HepG2 (cell line): ENCODE measurements around the gene MCOLN3. TPM values are rescaled to one million over a fixed set of nuclear protein-coding genes. Genes with fewer than 3 reads are reported as not detected.

Experiments used
- ATAC-seq: fragments of 200-7000 bp; cut with Tn5 transposase; 3 replicates; pipeline ENCODE4 v1.9.1; 2020; ENCODE audit warnings: mild to moderate bottlenecking, moderate library complexity
- BruUV-seq: library from RNA; stranded (reverse); fragments of 400-500 nt; replicated peaks from 2 replicates; lab custom pipeline; 2021; lab: Mats Ljungman, UMichigan
- CTCF ChIA-PET: fragments of 300-600 bp; formaldehyde crosslinking; extraction: SDS; loops from one replicate; lab custom pipeline; 2021; ENCODE audit warnings: low total read pairs, inconsistent platforms, low intra/inter-chr PET ratio; lab: Yijun Ruan, JAX
- POLR2A ChIA-PET: fragments of 350-600 bp; sonication (Branson Sonifier 250); formaldehyde crosslinking; loops from one replicate; lab custom pipeline; 2020; ENCODE audit warnings: antibody characterized with exemption, inconsistent platforms; lab: Yijun Ruan, JAX
- DNase-seq: peaks from one replicate; pipeline ENCODE4 v3.0.0-alpha.2; 2015; ENCODE audit warnings: low spot score
- FAIRE-seq: peaks from 3 replicates; lab custom pipeline; 2011; peaks lifted over from hg19 to GRCh38; lab: Jason Lieb, UNC
- H2AFZ ChIP-seq: one replicate; pipeline ENCODE4 v1.6.1; 2011; ENCODE audit warnings: low read length, inconsistent platforms
- H3K27ac ChIP-seq: fragments of 300-600 bp; 3 replicates; pipeline ENCODE4 v1.8.0; 2011; ENCODE audit warnings: mixed run types, mild to moderate bottlenecking, mixed read lengths, low read length, inconsistent platforms; ENCODE audit not compliant: insufficient read depth; ENCODE audit errors: extremely low read length
- H3K27me3 ChIP-seq, 2 experiments: fragments of 200-600 bp in 1 of 2; 2 replicates in 1 of 2; 3 replicates in 1 of 2; pipeline versions ENCODE4 v1.6.0 to v1.8.0; 2011; ENCODE audit warnings: low read length in 2 of 2, mild to moderate bottlenecking in 2 of 2, moderate library complexity in 2 of 2, inconsistent platforms in 1 of 2; ENCODE audit not compliant: insufficient read depth in 2 of 2, control insufficient read depth in 1 of 2
- H3K36me3 ChIP-seq, 2 experiments: fragments of 200-600 bp in 1 of 2; replicated peaks in 1 of 2; 2 replicates in 1 of 2; 3 replicates in 1 of 2; pipeline versions ENCODE4 v1.5.1 to v1.8.0; 2011; ENCODE audit warnings: low read length in 2 of 2, inconsistent platforms in 1 of 2; ENCODE audit not compliant: insufficient read depth in 2 of 2, control insufficient read depth in 1 of 2
- H3K4me1 ChIP-seq: 2 replicates; pipeline ENCODE4 v1.5.1; 2012; ENCODE audit warnings: low read length, inconsistent platforms; ENCODE audit not compliant: insufficient read depth
- H3K4me2 ChIP-seq: 2 replicates; pipeline ENCODE4 v1.6.0; 2011; ENCODE audit warnings: low read depth, low read length, inconsistent platforms
- H3K4me3 ChIP-seq, 3 experiments: fragments of 200-600 bp in 1 of 3; sonication (generic), shearing (Covaris generic) in 1 of 3; replicated peaks in 1 of 3; 2 replicates each; pipeline ENCODE4 v1.5.1; 2011 to 2016; ENCODE audit warnings: low read length in 3 of 3, inconsistent platforms in 2 of 3, low read depth in 2 of 3, mild to moderate bottlenecking in 2 of 3, control low read depth in 1 of 3, mixed read lengths in 1 of 3; ENCODE audit not compliant: insufficient read depth in 1 of 3
- H3K79me2 ChIP-seq: one replicate; pipeline ENCODE4 v1.6.1; 2011; ENCODE audit warnings: low read length, inconsistent platforms; ENCODE audit not compliant: insufficient read depth
- H3K9ac ChIP-seq: 2 replicates; pipeline ENCODE4 v1.6.0; 2011; ENCODE audit warnings: mild to moderate bottlenecking, low read depth, low read length, inconsistent platforms; ENCODE audit not compliant: insufficient read depth
- H3K9me3 ChIP-seq: 2 replicates; pipeline ENCODE4 v1.5.1; 2012; ENCODE audit warnings: mild to moderate bottlenecking, low read length
- H4K20me1 ChIP-seq: 2 replicates; pipeline ENCODE4 v1.6.0; 2011; ENCODE audit warnings: inconsistent platforms, mild to moderate bottlenecking, low read length, moderate library complexity; ENCODE audit not compliant: insufficient read depth
- HNF4A ChIP-seq: sonication (generic); formaldehyde crosslinking; IDR thresholded peaks from 2 replicates; pipeline ENCODE4 v1.4.0; 2020; ENCODE audit warnings: missing genetic modification reagents
- ISL2 ChIP-seq: sonication (generic); formaldehyde crosslinking; IDR thresholded peaks from 2 replicates; pipeline ENCODE4 v1.5.0; 2020; ENCODE audit warnings: missing genetic modification reagents
- SALL1 ChIP-seq: sonication (generic); formaldehyde crosslinking; IDR thresholded peaks from 2 replicates; pipeline ENCODE4 v1.8.0; 2022; ENCODE audit warnings: mild to moderate bottlenecking, missing genetic modification reagents
- SP1 ChIP-seq, 2 experiments: fragments of 450-650 bp in 1 of 2; sonication (generic) in 1 of 2; formaldehyde crosslinking in 1 of 2; IDR thresholded peaks; 2 replicates each; pipeline versions ENCODE4 v1.4.0 to v1.6.1; 2016 to 2020; ENCODE audit warnings: missing genetic modification reagents in 1 of 2
- TMF1 ChIP-seq: sonication (generic); formaldehyde crosslinking; IDR thresholded peaks from 2 replicates; pipeline ENCODE4 v1.8.1; 2022; ENCODE audit warnings: low read depth, missing genetic modification reagents
- ZBTB8A ChIP-seq: sonication (generic); formaldehyde crosslinking; IDR thresholded peaks from 2 replicates; pipeline ENCODE4 v1.4.0; 2020; ENCODE audit warnings: mild to moderate bottlenecking, low read depth, missing genetic modification reagents, borderline replicate concordance
- ZNF614 ChIP-seq: IDR thresholded peaks from 2 replicates; pipeline ENCODE4 v1.6.1; 2018; ENCODE audit warnings: missing biosample characterization, missing genetic modification reagents, inconsistent platforms, borderline replicate concordance
- ZNF75D ChIP-seq: sonication (generic); formaldehyde crosslinking; IDR thresholded peaks from 2 replicates; pipeline ENCODE4 v1.8.1; 2023; ENCODE audit warnings: missing genetic modification reagents, mild to moderate bottlenecking, borderline replicate concordance
- ZSCAN22 ChIP-seq: sonication (generic); formaldehyde crosslinking; IDR thresholded peaks from 2 replicates; pipeline ENCODE4 v1.4.0; 2020; ENCODE audit warnings: mild to moderate bottlenecking, missing genetic modification reagents
- WGBS: methylation state at CpG from one replicate; pipeline ENCODE4 v1.1.6; 2017; ENCODE audit warnings: low lambda C conversion rate; 5-methylcytosine and 5-hydroxymethylcytosine counted together
- in situ Hi-C: cut with HindIII; loops from 2 replicates; pipeline ENCODE4 v1.10.0; 2017; ENCODE audit warnings: low pct_unique_long_range_greater_than_20kb; ENCODE audit not compliant: extremely low pct_ligation_motif_present
- intact Hi-C: fragments of 100-400 bp; cut with micrococcal nuclease; formaldehyde crosslinking; loops from one replicate; pipeline ENCODE4 v1.10.0; 2022; ENCODE audit not compliant: unreplicated experiment
- polyA plus RNA-seq, 8 experiments: library from polyadenylated mRNA; depleted of rRNA in 3 of 8; stranded (reverse) in 7 of 8; unstranded in 1 of 8; fragments of >200 nt; fragmentation: Illumina TruSeq in 4 of 8; extraction: Trizol in 4 of 8; gene quantifications; 2 replicates each; pipeline versions ENCODE4 v1.2.1 to v1.2.3, GENCODE V29; 2011 to 2016; ENCODE audit warnings: low read depth in 4 of 8, missing spikeins in 1 of 8, mixed read lengths in 1 of 8; ENCODE audit not compliant: insufficient read depth in 1 of 8
- total RNA-seq, 5 experiments: library from RNA; depleted of rRNA; stranded (reverse); fragments of >200 nt; fragmentation: Illumina TruSeq; extraction: Trizol; gene quantifications; 2 replicates each; pipeline ENCODE4 v1.2.3, GENCODE V29; 2016; ENCODE audit warnings: low read depth in 1 of 5
- TF ChIP-seq, protein P1 (sequence below): sonication (generic); formaldehyde crosslinking; IDR thresholded peaks from 2 replicates; pipeline ENCODE4 v1.5.1; 2020; ENCODE audit warnings: mild to moderate bottlenecking, missing genetic modification reagents
- TF ChIP-seq, protein P2 (sequence below): sonication (generic); formaldehyde crosslinking; conservative IDR thresholded peaks from 2 replicates; pipeline ENCODE4 v1.4.0; 2020; ENCODE audit warnings: missing genetic modification reagents

Gene MCOLN3
- total and polyA plus RNA-seq, 2 of the 13 experiments (the other 11 are each of a cell fraction or from before 2014, with no cell fraction given) = 0.04 TPM

DNA sequence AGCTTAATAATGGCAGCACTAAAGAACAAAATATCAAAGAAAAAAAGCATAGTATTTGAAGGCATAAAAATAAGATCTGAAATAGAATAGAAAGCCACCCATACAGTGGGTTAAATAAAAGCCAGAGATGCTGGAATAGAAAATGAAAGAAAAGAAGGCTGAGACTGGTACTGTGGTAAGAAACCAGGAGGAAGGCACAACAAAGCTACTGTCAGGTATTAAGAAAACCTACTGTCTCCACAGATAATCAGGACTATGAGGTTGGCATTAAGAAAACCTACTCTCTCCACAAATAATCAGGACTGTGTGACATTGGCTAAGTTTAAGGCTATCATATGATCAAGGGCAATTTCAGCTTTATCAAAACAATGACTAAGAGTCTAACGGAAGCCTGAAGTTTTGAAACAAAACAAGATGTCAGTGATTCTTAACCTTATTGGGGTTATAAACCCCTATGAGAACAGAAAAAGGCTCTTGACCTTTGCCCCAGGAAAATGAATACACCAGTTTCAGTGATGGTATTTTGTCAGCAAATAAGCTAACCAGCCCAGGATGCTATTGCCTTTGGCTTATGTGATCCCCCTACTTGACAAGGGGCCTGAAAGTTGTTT, 75.8 kb downstream of the MCOLN3 start (continued):
- TF ChIP-seq ZBTB8A (CRISPR knock-in tag) (no peak), SALL1 (no peak), TMF1 (CRISPR knock-in tag) (no peak)
- TF ChIP-seq, protein P1, sequence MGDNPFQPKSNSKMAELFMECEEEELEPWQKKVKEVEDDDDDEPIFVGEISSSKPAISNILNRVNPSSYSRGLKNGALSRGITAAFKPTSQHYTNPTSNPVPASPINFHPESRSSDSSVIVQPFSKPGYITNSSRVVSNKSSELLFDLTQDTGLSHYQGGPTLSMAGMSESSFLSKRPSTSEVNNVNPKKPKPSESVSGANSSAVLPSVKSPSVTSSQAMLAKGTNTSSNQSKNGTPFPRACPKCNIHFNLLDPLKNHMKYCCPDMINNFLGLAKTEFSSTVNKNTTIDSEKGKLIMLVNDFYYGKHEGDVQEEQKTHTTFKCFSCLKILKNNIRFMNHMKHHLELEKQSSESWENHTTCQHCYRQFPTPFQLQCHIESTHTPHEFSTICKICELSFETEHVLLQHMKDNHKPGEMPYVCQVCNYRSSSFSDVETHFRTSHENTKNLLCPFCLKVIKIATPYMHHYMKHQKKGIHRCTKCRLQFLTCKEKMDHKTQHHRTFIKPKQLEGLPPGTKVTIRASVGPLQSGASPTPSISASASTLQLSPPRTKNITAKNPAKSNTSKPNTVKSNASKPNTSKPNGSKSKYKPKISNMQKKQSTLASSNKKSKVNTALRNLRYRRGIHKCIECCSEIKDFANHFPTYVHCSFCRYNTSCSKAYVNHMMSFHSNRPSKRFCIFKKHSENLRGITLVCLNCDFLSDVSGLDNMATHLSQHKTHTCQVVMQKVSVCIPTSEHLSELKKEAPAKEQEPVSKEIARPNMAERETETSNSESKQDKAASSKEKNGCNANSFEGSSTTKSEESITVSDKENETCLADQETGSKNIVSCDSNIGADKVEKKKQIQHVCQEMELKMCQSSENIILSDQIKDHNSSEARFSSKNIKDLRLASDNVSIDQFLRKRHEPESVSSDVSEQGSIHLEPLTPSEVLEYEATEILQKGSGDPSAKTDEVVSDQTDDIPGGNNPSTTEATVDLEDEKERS (CRISPR knock-in tag) = no peak

DNA sequence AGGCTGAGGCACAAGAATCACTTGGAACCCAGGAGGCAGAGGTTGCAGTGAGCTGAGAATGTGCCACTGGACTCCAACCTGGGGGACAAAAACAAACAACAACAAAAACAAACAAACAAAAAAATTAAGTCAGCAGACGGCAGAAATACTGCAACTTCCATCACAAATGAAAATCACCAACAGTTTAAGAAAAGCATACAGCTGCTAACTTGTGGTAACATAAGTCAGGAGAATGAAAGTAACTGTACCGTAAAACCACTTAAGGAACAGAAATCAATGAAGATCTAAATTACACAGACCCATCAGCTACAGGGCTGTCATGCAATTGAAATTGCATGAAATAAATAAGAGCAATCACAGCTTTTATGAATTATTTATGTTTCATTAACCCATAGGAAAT, 76.3 kb downstream of the MCOLN3 start:
- Histone ChIP-seq H3K4me2 (no peak overlapping the region), H3K4me1 (no peaks in the 10 kb centered on the region)
- 25% methylated on average over 2 of the region's 2 CpGs for WGBS
- no peak for ATAC-seq
- no peak for TF ChIP-seq ISL2 (CRISPR knock-in tag)
- no peak for TF ChIP-seq SP1 (IDR thresholded peaks at IDR 0.05)
- TF ChIP-seq SP1 (CRISPR knock-in tag; IDR thresholded peaks at IDR 0.05) = no peak
- TF ChIP-seq, protein P2, sequence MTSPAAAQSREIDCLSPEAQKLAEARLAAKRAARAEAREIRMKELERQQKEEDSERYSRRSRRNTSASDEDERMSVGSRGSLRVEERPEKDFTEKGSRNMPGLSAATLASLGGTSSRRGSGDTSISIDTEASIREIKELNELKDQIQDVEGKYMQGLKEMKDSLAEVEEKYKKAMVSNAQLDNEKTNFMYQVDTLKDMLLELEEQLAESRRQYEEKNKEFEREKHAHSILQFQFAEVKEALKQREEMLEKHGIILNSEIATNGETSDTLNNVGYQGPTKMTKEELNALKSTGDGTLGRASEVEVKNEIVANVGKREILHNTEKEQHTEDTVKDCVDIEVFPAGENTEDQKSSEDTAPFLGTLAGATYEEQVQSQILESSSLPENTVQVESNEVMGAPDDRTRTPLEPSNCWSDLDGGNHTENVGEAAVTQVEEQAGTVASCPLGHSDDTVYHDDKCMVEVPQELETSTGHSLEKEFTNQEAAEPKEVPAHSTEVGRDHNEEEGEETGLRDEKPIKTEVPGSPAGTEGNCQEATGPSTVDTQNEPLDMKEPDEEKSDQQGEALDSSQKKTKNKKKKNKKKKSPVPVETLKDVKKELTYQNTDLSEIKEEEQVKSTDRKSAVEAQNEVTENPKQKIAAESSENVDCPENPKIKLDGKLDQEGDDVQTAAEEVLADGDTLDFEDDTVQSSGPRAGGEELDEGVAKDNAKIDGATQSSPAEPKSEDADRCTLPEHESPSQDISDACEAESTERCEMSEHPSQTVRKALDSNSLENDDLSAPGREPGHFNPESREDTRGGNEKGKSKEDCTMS (CRISPR knock-in tag) = no peak
- no peak for TF ChIP-seq ZSCAN22 (CRISPR knock-in tag)
- TF ChIP-seq ZNF75D (CRISPR knock-in tag) = no peak
- no peak for TF ChIP-seq ZNF614
- no peak for TF ChIP-seq HNF4A (CRISPR knock-in tag)
- TF ChIP-seq, all 625 proteins: peak for 0
- H3K9ac ChIP-seq = no peak overlapping the region
- no peaks in the 10 kb centered on the region for H3K36me3 ChIP-seq
- no peak overlapping the region for H3K4me3 ChIP-seq
- ChIA-PET CTCF (no interaction called here), POLR2A (no interaction called here)
- no peak overlapping the region for H2AFZ ChIP-seq
- intact Hi-C loops (no loop called here), in situ Hi-C loops (no loop called here)
- H3K79me2 ChIP-seq = no peaks in the 10 kb centered on the region
- no peaks in the 10 kb centered on the region for H3K9me3 ChIP-seq
- H3K27ac ChIP-seq = no peak overlapping the region
- no peaks in the 10 kb centered on the region for H3K27me3 ChIP-seq
- no TSS peak for BruUV-seq
- FAIRE-seq (no peak), DNase-seq (no peak)
- H4K20me1 ChIP-seq = no peaks in the 10 kb centered on the region
